Ascending aorta (tissue), 2 donors: Measurements from ENCODE around the gene TCTN3. TPM values are rescaled to one million over a fixed set of nuclear protein-coding genes. Genes with fewer than 3 reads are reported as not detected.
"Not testable (repeated sequence)": the region's sequence is repeated elsewhere in the genome, so short reads cannot be mapped to it uniquely, and the experiment has no call there.

Experiments
- DNase-seq, 2 donors: peaks; one replicate each; pipeline ENCODE4 v3.0.0-alpha.2; 2019; ENCODE audit warnings: low spot score in 2 of 2
- H3K27ac ChIP-seq, 2 donors: fragments of 200-600 bp; sonication (generic); one replicate each; pipeline ENCODE4 v1.5.1; 2016 to 2017; ENCODE audit warnings: mild to moderate bottlenecking in 1 of 2
- H3K27me3 ChIP-seq: fragments of 200-600 bp; sonication (generic); one replicate; pipeline ENCODE4 v1.5.1; 2017
- H3K36me3 ChIP-seq, 2 donors: fragments of 200-600 bp; sonication (generic); one replicate each; pipeline ENCODE4 v1.5.1; 2016
- H3K4me1 ChIP-seq, 2 donors: fragments of 200-600 bp; sonication (generic); one replicate each; pipeline ENCODE4 v1.5.1; 2016 to 2017; ENCODE audit warnings: mild to moderate bottlenecking in 1 of 2
- H3K4me3 ChIP-seq, 2 donors: fragments of 200-600 bp; sonication (generic); one replicate each; pipeline ENCODE4 v1.5.1; 2016 to 2017; ENCODE audit warnings: mild to moderate bottlenecking in 1 of 2
- H3K9me3 ChIP-seq, 2 donors: fragments of 200-600 bp; sonication (generic); one replicate each; pipeline ENCODE4 v1.5.1; 2016
- intact Hi-C: fragments of 100-400 bp; cut with DNase I; formaldehyde crosslinking; loops from one replicate; pipeline ENCODE4 v1.15.1; 2023
- total RNA-seq: library from RNA; depleted of rRNA; stranded (reverse); fragments of >200 nt; gene quantifications from one replicate; pipeline ENCODE4 v1.1.0, GENCODE V29; 2016
- TF ChIP-seq, protein P1 (sequence below), 3 experiments: fragments of 200-600 bp in 2 of 3; fragments of 450-650 bp in 1 of 3; sonication (generic) in 2 of 3; IDR thresholded peaks; one replicate each; pipeline ENCODE4 v1.5.1; 2016 to 2019; ENCODE audit warnings: antibody characterized with exemption in 3 of 3, mild to moderate bottlenecking in 1 of 3, moderate library complexity in 1 of 3

The TCTN3 gene
- total RNA-seq, 1 donor from 2014 or later = 22.1 TPM

- TF ChIP-seq, protein P1, sequence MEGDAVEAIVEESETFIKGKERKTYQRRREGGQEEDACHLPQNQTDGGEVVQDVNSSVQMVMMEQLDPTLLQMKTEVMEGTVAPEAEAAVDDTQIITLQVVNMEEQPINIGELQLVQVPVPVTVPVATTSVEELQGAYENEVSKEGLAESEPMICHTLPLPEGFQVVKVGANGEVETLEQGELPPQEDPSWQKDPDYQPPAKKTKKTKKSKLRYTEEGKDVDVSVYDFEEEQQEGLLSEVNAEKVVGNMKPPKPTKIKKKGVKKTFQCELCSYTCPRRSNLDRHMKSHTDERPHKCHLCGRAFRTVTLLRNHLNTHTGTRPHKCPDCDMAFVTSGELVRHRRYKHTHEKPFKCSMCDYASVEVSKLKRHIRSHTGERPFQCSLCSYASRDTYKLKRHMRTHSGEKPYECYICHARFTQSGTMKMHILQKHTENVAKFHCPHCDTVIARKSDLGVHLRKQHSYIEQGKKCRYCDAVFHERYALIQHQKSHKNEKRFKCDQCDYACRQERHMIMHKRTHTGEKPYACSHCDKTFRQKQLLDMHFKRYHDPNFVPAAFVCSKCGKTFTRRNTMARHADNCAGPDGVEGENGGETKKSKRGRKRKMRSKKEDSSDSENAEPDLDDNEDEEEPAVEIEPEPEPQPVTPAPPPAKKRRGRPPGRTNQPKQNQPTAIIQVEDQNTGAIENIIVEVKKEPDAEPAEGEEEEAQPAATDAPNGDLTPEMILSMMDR (IDR thresholded peaks at IDR 0.05) = no peak
Measured at GRCh38 chr10:95739056-95739455, 45.3 kb upstream of the TCTN3 start.

GRCh38 chr10:95732907-95733306 lies 39.2 kb upstream of the TCTN3 start:
- H3K27ac ChIP-seq, H3K4me1 ChIP-seq, intact Hi-C loops, H3K36me3 ChIP-seq, DNase-seq, H3K9me3 ChIP-seq, H3K4me3 ChIP-seq, H3K27me3 ChIP-seq: not testable (repeated sequence)

More at GRCh38 chr10:95739056-95739455, 45.3 kb upstream of the TCTN3 start:
- Histone ChIP-seq H3K4me1 (no peaks in the 10 kb centered on the region), H3K27me3 (no peaks in the 10 kb centered on the region), H3K36me3 (no peaks in the 10 kb centered on the region), H3K4me3 (no peak overlapping the region), H3K9me3 (no peaks in the 10 kb centered on the region), H3K27ac (no peak overlapping the region)
- intact Hi-C loops = no loop called here
- no peak for DNase-seq

DNA sequence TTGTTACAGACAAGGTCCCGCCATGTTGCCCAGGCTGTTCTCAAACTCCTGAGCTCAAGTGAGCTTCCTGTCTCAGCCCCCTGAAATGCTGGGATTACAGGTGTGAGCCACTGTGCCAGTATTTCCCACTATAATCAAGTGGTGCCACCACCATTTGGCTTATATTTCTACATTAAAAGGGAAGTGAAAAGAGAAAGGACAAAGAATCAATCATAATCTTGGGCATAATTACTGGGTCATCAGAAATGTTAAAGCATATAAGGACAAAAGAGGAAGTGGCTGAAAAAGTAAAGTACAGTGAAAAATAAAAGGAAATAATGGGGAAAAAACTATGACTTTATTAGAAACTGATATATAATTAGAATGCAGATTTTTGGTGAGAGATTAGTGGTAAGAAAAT lies 36.5 kb upstream of the TCTN3 start:
- Histone ChIP-seq H3K9me3 (peaks cover 0 to 4% of the 10 kb centered on the region in 2 donors), H3K27ac (no peak overlapping the region), H3K4me1 (no peaks in the 10 kb centered on the region), H3K4me3 (no peak overlapping the region), H3K36me3 (no peaks in the 10 kb centered on the region), H3K27me3 (no peaks in the 10 kb centered on the region)
- TF ChIP-seq, protein P1 (IDR thresholded peaks at IDR 0.05) = no peak
- DNase-seq = no peak
- intact Hi-C loops = no loop called here

DNA sequence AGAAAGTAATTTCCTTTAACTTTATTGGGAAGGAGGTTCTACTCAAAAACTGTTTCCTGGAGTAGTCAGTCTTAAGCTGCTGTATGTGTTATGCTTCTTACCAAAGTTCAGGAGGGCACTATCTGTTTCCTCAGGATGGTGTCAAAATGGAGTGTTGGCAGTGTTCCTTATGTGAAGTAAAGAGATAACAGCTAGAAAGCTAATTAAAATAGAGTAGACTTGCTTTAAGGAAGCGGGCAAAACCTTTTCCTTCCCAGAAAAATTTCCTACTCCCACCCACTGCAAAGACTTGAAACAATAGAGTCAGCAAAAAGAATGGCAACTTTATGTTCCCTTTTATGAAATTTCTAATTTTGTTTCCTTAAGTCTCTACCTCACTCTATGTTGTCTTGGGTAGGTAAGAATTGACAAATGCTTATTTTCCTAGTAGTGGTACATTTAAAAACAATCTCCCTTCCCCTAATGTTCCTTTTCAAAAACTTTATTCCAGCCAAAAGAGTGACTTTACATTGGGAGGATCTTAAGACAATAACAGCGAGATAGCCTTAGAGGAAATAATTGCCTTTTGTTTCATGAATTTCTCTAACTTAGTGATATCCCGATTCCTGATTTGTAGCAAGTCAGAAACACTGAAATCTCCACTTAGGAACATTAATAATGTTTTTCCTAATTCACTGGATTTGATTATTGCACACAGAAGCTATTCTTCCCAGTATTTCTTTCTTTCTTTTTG lies 35.8 kb upstream of the TCTN3 start:
- no peak for DNase-seq
- TF ChIP-seq, protein P1 (IDR thresholded peaks at IDR 0.05) = no peak
- H3K27me3 ChIP-seq = no peaks in the 10 kb centered on the region
- intact Hi-C loops = no loop called here
- no peaks in the 10 kb centered on the region for H3K36me3 ChIP-seq
- H3K4me3 ChIP-seq = no peak overlapping the region
- H3K27ac ChIP-seq = peak overlapping the region in 1 of 2 donors; percentile 28
- H3K9me3 ChIP-seq = peaks cover 0 to 4% of the 10 kb centered on the region in 2 donors
- H3K4me1 ChIP-seq = no peaks in the 10 kb centered on the region

DNA sequence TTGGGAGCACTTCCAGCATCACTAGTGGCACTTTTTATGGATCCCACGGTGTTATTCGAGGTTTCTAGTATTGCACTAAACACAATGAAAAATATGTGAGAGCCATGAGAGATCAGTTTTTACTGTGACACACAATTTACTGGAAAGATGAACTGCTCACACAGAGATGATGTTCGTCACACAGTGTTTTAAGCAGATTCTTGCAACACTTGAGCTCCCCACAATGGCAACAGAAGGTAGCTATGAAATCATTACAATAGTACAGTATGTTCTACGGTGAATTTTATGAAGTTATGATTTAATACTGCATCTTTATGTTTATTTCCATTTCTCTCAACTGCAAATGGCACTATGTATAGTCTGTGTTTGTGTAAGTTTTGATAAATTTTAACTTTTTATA lies 34.8 kb upstream of the TCTN3 start:
- Histone ChIP-seq H3K9me3 (peaks cover 0 to 4% of the 10 kb centered on the region in 2 donors), H3K27ac (no peak overlapping the region), H3K36me3 (no peaks in the 10 kb centered on the region), H3K4me3 (no peak overlapping the region), H3K4me1 (no peaks in the 10 kb centered on the region), H3K27me3 (no peaks in the 10 kb centered on the region)
- TF ChIP-seq, protein P1 (IDR thresholded peaks at IDR 0.05) = no peak
- no peak for DNase-seq
- intact Hi-C loops = no loop called here

- H3K36me3 ChIP-seq, H3K27me3 ChIP-seq, H3K4me1 ChIP-seq, H3K9me3 ChIP-seq, H3K4me3 ChIP-seq, H3K27ac ChIP-seq, DNase-seq, intact Hi-C loops: not testable (repeated sequence)
Measured at GRCh38 chr10:95722496-95722895, 28.8 kb upstream of the TCTN3 start.

- H3K4me1 ChIP-seq, H3K4me3 ChIP-seq, H3K27ac ChIP-seq, intact Hi-C loops, H3K27me3 ChIP-seq, H3K9me3 ChIP-seq, H3K36me3 ChIP-seq, DNase-seq: not testable (repeated sequence)
Measured at GRCh38 chr10:95720745-95721144, 27.0 kb upstream of the TCTN3 start.
